HG03280 (cell line): Measurements from ENCODE around the gene PPP1R37.

Experiments
- ATAC-seq: cut with Tn5 transposase; IDR thresholded peaks from one replicate; pipeline ENCODE4 v1.9.1; 2021; ENCODE audit warnings: mild to moderate bottlenecking, moderate library complexity; ENCODE audit not compliant: unreplicated experiment

The PPP1R37 gene

DNA sequence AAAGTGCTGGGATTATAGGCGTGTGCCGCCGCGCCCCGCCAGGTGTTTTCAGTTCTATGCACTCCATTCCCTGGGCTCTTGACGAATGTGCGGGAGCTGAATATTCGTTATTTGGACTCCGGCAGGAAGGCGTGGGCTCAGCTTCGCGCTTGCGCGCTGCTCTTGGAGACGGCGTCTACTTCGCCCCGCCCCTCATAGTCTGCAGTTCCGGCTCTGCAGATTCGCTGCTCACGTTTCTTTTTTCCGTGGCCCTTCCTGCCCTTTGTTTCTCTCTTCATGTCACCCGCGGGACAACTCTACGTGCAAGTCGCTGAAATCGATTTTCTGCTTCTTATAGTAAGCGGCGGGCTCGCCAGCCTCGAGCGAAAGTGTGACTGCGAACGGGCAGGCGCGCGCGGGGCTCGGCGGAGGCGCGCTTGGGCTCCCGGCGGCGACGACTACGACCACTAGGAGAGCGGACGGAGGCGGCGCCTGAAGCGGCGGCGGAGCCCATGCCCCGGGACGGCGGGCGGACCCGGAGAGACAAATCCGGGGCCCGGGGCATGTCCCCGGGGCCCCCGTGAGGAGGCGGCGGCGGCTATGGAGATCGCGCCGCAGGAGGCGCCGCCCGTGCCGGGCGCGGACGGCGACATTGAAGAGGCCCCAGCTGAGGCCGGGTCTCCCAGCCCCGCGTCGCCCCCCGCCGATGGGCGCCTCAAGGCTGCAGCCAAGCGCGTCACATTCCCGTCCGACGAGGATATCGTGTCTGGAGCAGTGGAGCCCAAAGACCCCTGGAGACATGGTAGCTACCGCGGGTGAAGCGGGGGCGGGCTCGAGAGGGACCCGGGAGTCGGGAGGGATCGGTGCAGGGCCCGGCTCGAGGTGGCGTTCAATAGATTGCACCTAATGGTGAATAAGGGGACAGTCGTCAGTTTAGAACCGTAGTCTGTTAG lies at the start of gene PPP1R37:
Gene PPP1R37 (plus strand): TSS at position 433 of the 932 bp plus-strand sequence. CDS start 147 bp downstream, at position 580.
- peak; percentile 61 for ATAC-seq

DNA sequence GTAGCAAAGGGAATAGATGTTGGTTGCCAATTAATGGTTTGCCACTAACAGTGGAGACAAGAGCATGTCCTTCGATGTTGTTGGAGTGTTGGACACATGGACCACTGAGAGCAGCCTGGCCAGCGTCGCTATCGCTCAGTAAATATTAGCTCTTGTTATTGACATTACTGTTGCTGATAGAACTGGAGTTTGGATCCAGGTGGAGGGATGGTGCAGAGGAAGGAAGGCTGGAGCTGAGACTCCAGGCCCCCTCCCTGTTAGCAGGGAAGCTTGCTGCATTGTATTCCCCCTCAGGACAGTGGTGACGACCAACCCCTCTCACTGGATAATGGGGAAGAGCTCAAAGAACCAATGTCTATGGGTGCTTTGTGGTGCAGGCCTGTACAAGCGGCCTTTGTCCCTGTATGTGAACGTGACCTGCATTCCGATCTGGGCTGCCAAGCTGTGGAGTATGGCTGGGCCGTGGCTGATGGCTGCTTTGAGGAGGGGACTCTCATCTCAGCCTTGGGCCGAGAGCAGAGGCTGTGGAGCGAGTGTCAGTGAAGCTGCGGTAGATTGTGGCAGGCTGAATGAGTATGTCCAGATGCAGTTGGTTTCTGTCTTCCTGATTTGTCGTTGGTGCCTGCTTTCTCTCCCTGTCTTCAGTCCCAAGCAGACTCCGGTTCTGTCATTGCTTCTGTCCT lies 47.2 kb upstream of the PPP1R37 start:
- ATAC-seq: no peak

DNA sequence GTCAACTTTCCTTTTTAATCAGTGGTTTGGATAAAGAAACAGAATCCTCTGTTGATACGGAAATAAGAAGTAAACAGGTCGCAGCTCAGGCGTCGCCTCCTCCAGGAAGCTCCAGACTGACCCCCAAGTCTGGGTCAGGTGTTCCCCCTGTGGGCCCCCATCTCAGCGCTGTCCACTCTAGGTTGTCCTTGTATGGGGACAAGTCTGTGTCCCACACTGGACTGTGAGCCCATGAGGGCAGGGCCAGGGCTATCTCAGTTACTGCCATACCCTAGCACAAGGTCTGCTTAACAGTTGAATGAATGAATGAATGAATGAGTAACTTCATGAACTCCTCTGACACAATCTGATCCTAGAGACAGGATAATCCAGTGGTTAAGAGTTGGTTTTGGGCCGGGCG lies 46.6 kb upstream of the PPP1R37 start:
- ATAC-seq: no peak

GRCh38 chr19:45047188-45047797 lies 45.7 kb upstream of the PPP1R37 start:
- ATAC-seq: peak; percentile 57

- ATAC-seq: no peak
These were observed 43.8 kb upstream of the PPP1R37 start for GRCh38 chr19:45049073-45049736.

DNA sequence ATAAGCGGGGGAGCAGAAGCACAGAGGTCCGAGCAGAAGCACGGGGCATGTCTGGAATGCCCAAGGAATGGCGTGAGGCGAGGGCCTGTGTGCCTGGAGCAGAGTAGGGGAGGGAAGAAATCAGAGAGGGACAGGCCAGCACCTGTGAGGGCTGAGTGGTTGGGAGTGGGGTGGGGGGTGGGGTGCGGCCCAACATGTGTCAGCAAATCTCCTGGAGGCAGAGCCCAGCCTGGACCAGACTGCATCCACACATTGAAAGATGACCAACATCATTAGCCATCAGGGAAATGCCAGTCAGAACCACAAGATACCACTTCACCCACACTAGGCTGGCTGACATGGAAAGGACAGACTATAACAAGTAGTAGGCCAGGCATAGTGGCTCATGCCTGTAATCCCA lies 42.9 kb upstream of the PPP1R37 start:
- ATAC-seq: no peak

GRCh38 chr19:45051929-45052579 lies 40.9 kb upstream of the PPP1R37 start:
- ATAC-seq: no peak

DNA sequence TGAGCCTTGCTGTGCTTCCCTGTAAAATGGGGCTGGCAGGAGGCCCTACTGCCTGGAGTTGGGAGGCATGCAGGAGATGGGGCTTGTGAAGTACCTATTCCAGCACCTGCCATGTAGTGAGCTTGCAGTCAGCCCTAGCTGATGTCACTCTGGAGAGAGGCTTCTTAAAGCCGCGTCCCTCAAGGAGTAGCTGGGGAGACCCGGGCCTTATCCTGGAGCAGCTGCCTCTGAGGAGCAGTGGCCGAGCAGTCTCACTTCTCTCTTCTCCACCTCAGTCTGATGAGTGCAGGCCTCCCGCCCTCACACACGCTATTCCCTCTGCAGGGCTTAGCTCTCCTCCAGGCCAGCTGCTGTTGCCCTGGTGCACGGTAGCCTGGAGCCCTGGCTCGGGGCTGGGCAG lies 36.1 kb upstream of the PPP1R37 start:
- no peak for ATAC-seq

GRCh38 chr19:45057444-45057843 lies 35.5 kb upstream of the PPP1R37 start:
- no peak for ATAC-seq

DNA sequence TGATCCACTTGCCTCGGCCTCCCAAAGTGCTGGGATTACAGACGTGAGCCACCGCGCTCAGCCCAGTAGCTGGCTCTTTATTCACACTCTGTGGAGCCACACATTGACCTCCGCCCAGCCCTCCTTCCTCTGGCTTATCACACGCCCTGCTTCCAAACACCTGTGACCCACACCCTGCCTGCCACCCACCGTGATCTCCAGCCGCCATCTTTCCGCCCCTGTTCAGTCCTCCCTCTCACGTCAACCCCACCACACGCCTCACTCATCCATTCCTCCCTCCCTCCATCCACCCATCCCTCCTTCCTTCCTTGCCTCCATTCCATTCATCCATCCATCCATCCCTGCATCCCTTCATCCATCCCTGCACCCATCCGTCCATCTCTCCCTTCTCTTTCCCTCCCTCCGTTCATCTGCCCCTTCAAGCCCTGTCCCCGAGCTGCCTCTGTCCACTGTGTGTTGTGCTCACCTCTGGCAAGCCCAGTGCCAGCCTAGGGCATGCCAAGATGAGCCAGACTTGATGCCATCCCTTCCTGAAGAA lies 34.3 kb upstream of the PPP1R37 start:
- ATAC-seq: no peak

DNA sequence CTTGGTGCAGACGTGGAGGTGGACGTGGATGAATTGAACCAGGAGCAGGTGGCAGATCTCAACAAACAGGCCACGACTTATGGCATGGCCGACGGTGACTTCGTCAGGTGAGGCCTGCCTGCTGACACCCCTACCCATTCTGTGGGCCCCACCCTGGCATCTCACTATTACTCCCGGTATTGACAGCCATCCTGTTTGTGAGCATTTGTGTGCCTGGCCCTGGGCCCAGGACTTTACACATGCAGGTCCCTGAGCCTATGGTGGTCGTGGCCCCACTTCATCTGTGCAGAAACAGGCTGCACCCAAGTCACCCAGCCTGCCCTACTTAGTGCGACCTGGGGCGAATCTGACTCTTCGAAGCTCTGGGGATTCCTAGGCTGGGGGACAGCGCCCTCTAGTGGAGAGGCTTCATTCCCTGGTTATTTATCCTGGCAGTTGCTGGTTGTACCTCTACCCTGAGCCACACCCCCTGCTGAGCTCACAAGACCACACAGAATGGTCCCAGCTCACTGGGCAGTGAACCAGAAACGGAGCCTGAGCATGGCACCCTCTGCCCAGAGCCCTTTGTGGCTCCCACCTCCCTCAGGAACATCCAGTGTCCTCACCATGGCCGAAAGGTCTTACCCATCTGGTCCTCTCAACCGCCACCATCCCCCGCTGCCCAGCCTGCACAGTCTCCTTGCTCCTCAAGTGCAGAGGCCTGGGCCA lies 33.6 kb upstream of the PPP1R37 start:
- ATAC-seq: peak; percentile 62

GRCh38 chr19:45061965-45062364 lies 31.0 kb upstream of the PPP1R37 start:
- ATAC-seq: no peak

DNA sequence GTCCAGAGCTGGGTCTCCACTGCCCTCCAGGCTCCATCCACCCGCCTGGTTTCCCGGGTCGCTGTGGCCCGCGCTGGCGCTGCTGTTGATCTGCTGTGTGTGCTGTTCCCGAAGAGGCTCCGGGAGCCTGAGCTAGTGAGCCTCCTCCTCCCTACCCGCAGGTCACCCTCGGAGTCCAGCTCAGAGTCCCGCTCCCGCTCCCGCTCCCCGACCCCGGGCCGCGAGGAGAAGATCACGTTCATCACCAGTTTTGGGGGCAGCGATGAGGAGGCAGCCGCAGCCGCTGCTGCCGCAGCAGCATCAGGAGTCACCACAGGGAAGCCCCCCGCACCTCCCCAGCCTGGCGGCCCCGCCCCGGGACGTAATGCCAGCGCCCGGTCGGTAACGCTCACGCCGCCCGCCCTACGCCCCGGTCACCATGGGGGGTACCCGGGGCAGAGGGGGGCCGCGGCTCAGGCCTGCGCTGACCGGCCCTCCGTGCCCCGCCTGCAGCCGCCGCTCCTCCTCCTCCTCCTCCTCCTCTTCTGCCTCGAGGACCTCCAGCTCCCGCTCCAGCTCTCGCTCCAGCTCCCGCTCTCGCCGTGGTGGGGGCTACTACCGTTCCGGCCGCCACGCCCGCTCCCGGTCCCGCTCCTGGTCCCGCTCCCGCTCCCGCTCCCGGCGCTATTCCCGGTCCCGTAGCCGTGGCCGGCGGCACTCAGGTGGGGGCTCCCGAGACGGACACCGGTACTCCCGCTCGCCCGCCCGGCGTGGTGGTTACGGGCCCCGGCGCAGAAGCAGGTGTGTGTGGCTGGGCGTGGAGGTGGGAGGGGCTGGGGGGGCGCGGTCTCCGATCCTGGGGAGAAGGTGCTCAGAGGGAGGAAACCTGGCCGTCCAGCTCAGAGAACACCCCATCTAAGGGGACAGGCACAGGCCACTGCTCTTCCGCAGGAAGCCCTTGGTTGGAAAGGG lies 28.9 kb upstream of the PPP1R37 start:
- no peak for ATAC-seq

DNA sequence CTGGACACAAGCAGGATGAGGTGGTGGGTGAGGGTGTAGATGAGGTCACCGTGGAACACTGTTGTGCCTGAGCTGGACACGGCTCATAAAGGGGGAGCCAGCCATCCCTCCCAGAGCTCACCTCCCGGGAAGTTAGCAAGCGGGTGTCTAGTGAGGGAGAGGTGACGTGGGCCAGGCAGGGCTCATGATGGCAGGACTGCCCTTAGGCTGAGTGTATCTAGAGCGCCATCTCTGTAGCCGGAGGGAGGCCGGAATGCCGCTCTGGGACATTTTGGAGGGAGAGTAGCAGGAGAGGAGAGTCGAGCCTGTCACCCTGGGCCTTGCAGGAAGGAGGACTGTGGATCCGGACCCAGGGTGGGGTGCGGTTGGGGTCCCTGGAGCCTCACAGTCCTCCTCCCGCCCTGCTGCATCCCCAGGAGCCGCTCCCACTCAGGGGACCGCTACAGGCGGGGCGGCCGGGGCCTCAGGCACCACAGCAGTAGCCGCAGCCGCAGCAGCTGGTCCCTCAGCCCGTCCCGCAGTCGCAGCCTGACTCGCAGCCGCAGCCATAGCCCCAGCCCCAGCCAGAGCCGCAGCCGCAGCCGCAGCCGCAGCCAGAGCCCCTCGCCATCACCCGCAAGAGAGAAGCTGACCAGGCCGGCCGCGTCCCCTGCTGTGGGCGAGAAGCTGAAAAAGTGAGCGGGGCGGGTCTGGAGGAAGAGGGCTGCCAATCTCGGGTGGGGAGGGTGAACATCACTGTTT lies 25.9 kb upstream of the PPP1R37 start:
- no peak for ATAC-seq

DNA sequence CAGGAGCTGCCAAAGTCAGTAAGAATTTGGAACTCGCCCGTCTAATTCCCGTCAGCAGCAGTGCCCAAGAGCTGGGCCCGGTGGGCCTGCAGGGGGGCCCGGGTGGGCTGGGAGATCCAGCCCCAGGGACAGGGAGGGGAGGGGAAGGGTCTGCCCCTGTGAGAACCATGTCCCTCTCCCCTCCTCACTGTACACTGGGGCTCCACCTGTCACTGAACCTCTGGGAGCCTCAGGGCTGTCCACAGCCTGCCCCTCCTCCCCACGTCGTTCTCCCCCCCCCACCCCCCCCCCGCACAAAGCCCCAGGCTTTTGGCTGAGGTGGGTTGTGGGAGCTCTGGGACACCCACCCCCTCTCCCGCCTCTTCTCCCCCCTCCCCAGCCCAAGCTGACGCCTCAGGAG lies 24.9 kb upstream of the PPP1R37 start:
- ATAC-seq: no peak

GRCh38 chr19:45069056-45069455 lies 23.9 kb upstream of the PPP1R37 start:
- no peak for ATAC-seq

- no peak for ATAC-seq
These were observed 22.8 kb upstream of the PPP1R37 start for GRCh38 chr19:45070214-45070613.
